ENCODE data around the gene PLSCR4.

DNA sequence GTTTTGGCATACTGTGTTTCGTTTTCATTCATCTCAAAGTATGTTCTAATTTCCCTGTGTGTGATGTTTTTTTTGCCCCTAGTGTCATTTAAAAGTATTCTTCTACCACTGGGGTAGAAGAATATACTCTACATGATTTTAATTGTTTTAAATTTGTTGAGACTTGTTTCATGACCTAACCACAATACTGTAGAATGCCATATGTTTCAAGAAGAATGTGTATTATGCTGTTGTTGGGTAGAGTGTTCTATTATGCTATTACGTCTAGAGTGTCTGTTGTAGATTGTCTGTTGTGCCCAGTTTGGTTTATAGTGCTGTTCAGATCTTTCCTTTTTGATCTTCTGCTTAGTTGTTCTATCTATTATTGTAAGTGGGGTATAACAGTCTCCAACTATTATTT lies 36.4 kb downstream of the PLSCR4 start:
- TF ChIP-seq, protein P1, sequence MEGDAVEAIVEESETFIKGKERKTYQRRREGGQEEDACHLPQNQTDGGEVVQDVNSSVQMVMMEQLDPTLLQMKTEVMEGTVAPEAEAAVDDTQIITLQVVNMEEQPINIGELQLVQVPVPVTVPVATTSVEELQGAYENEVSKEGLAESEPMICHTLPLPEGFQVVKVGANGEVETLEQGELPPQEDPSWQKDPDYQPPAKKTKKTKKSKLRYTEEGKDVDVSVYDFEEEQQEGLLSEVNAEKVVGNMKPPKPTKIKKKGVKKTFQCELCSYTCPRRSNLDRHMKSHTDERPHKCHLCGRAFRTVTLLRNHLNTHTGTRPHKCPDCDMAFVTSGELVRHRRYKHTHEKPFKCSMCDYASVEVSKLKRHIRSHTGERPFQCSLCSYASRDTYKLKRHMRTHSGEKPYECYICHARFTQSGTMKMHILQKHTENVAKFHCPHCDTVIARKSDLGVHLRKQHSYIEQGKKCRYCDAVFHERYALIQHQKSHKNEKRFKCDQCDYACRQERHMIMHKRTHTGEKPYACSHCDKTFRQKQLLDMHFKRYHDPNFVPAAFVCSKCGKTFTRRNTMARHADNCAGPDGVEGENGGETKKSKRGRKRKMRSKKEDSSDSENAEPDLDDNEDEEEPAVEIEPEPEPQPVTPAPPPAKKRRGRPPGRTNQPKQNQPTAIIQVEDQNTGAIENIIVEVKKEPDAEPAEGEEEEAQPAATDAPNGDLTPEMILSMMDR (IDR thresholded peaks at IDR 0.05; ENCODE audit: insufficient read depth, low read depth, low read length): no peak
- no peak for TF ChIP-seq EZH2 (IDR thresholded peaks at IDR 0.05; ENCODE audit: insufficient read depth, low read length)

All from astrocyte (in vitro differentiated cells and primary cell).